HepG2 (cell line): ENCODE measurements around the gene TEFM. TPM values are rescaled to one million over a fixed set of nuclear protein-coding genes. Genes with fewer than 3 reads are reported as not detected.
"Not testable (repeated sequence)": the region's sequence is repeated elsewhere in the genome, so short reads cannot be mapped to it uniquely, and the experiment has no call there.

Experiments
- ATAC-seq: fragments of 200-7000 bp; cut with Tn5 transposase; 3 replicates; pipeline ENCODE4 v1.9.1; 2020; ENCODE audit warnings: mild to moderate bottlenecking, moderate library complexity
- BruUV-seq: library from RNA; stranded (reverse); fragments of 400-500 nt; replicated peaks from 2 replicates; lab custom pipeline; 2021; lab: Mats Ljungman, UMichigan
- CTCF ChIA-PET: fragments of 300-600 bp; formaldehyde crosslinking; extraction: SDS; loops from one replicate; lab custom pipeline; 2021; ENCODE audit warnings: low total read pairs, inconsistent platforms, low intra/inter-chr PET ratio; lab: Yijun Ruan, JAX
- POLR2A ChIA-PET: fragments of 350-600 bp; sonication (Branson Sonifier 250); formaldehyde crosslinking; loops from one replicate; lab custom pipeline; 2020; ENCODE audit warnings: antibody characterized with exemption, inconsistent platforms; lab: Yijun Ruan, JAX
- DNase-seq: peaks from one replicate; pipeline ENCODE4 v3.0.0-alpha.2; 2015; ENCODE audit warnings: low spot score
- FAIRE-seq: peaks from 3 replicates; lab custom pipeline; 2011; peaks lifted over from hg19 to GRCh38; lab: Jason Lieb, UNC
- H2AFZ ChIP-seq: one replicate; pipeline ENCODE4 v1.6.1; 2011; ENCODE audit warnings: low read length, inconsistent platforms
- H3K27ac ChIP-seq: fragments of 300-600 bp; 3 replicates; pipeline ENCODE4 v1.8.0; 2011; ENCODE audit warnings: mixed run types, mild to moderate bottlenecking, mixed read lengths, low read length, inconsistent platforms; ENCODE audit not compliant: insufficient read depth; ENCODE audit errors: extremely low read length
- H3K27me3 ChIP-seq, 2 experiments: fragments of 200-600 bp in 1 of 2; 2 replicates in 1 of 2; 3 replicates in 1 of 2; pipeline versions ENCODE4 v1.6.0 to v1.8.0; 2011; ENCODE audit warnings: low read length in 2 of 2, mild to moderate bottlenecking in 2 of 2, moderate library complexity in 2 of 2, inconsistent platforms in 1 of 2; ENCODE audit not compliant: insufficient read depth in 2 of 2, control insufficient read depth in 1 of 2
- H3K36me3 ChIP-seq, 2 experiments: fragments of 200-600 bp in 1 of 2; replicated peaks in 1 of 2; 2 replicates in 1 of 2; 3 replicates in 1 of 2; pipeline versions ENCODE4 v1.5.1 to v1.8.0; 2011; ENCODE audit warnings: low read length in 2 of 2, inconsistent platforms in 1 of 2; ENCODE audit not compliant: insufficient read depth in 2 of 2, control insufficient read depth in 1 of 2
- H3K4me1 ChIP-seq: 2 replicates; pipeline ENCODE4 v1.5.1; 2012; ENCODE audit warnings: low read length, inconsistent platforms; ENCODE audit not compliant: insufficient read depth
- H3K4me2 ChIP-seq: 2 replicates; pipeline ENCODE4 v1.6.0; 2011; ENCODE audit warnings: low read depth, low read length, inconsistent platforms
- H3K4me3 ChIP-seq, 3 experiments: fragments of 200-600 bp in 1 of 3; sonication (generic), shearing (Covaris generic) in 1 of 3; replicated peaks in 1 of 3; 2 replicates each; pipeline ENCODE4 v1.5.1; 2011 to 2016; ENCODE audit warnings: low read length in 3 of 3, inconsistent platforms in 2 of 3, low read depth in 2 of 3, mild to moderate bottlenecking in 2 of 3, control low read depth in 1 of 3, mixed read lengths in 1 of 3; ENCODE audit not compliant: insufficient read depth in 1 of 3
- H3K79me2 ChIP-seq: one replicate; pipeline ENCODE4 v1.6.1; 2011; ENCODE audit warnings: low read length, inconsistent platforms; ENCODE audit not compliant: insufficient read depth
- H3K9ac ChIP-seq: 2 replicates; pipeline ENCODE4 v1.6.0; 2011; ENCODE audit warnings: mild to moderate bottlenecking, low read depth, low read length, inconsistent platforms; ENCODE audit not compliant: insufficient read depth
- H3K9me3 ChIP-seq: 2 replicates; pipeline ENCODE4 v1.5.1; 2012; ENCODE audit warnings: mild to moderate bottlenecking, low read length
- H4K20me1 ChIP-seq: 2 replicates; pipeline ENCODE4 v1.6.0; 2011; ENCODE audit warnings: inconsistent platforms, mild to moderate bottlenecking, low read length, moderate library complexity; ENCODE audit not compliant: insufficient read depth
- DNMT3B ChIP-seq: conservative IDR thresholded peaks from 2 replicates; pipeline ENCODE4 v1.6.1; 2016; ENCODE audit warnings: missing biosample characterization, control low read depth
- FOSL2 ChIP-seq: sonication (generic); formaldehyde crosslinking; IDR thresholded peaks from 2 replicates; pipeline ENCODE4 v1.4.0; 2020; ENCODE audit warnings: missing genetic modification reagents
- RAD51 ChIP-seq: fragments of 450-650 bp; IDR thresholded peaks from 2 replicates; pipeline ENCODE4 v1.6.1; 2016; ENCODE audit warnings: borderline replicate concordance
- RELA ChIP-seq: sonication (generic); formaldehyde crosslinking; IDR thresholded peaks from 2 replicates; pipeline ENCODE4 v1.4.0; 2020; ENCODE audit warnings: missing genetic modification reagents
- SRSF1 ChIP-seq: fragments of 200-400 bp; formaldehyde crosslinking; optimal IDR thresholded peaks from 2 replicates; pipeline ENCODE3; 2017; ENCODE audit warnings: mild to moderate bottlenecking, low read depth, low read length, moderate library complexity
- YEATS4 ChIP-seq: sonication (generic); formaldehyde crosslinking; IDR thresholded peaks from 2 replicates; pipeline ENCODE4 v1.4.0; 2020; ENCODE audit warnings: missing genetic modification reagents, borderline replicate concordance
- ZBTB7B ChIP-seq: sonication (generic); formaldehyde crosslinking; IDR thresholded peaks from 2 replicates; pipeline ENCODE4 v1.4.0; 2020; ENCODE audit warnings: missing genetic modification reagents
- ZFP82 ChIP-seq: sonication (generic); formaldehyde crosslinking; IDR thresholded peaks from 2 replicates; pipeline ENCODE4 v1.5.1; 2020; ENCODE audit warnings: mild to moderate bottlenecking, missing genetic modification reagents, borderline replicate concordance
- ZNF441 ChIP-seq: sonication (generic); formaldehyde crosslinking; IDR thresholded peaks from 2 replicates; pipeline ENCODE4 v1.7.0; 2021; ENCODE audit warnings: missing genetic modification reagents, borderline replicate concordance
- ZNF816 ChIP-seq: sonication (generic); formaldehyde crosslinking; IDR thresholded peaks from 2 replicates; pipeline ENCODE4 v1.8.0; 2022; ENCODE audit warnings: missing genetic modification reagents, mild to moderate bottlenecking, borderline replicate concordance
- WGBS: methylation state at CpG from one replicate; pipeline ENCODE4 v1.1.6; 2017; ENCODE audit warnings: low lambda C conversion rate; 5-methylcytosine and 5-hydroxymethylcytosine counted together
- in situ Hi-C: cut with HindIII; loops from 2 replicates; pipeline ENCODE4 v1.10.0; 2017; ENCODE audit warnings: low pct_unique_long_range_greater_than_20kb; ENCODE audit not compliant: extremely low pct_ligation_motif_present
- intact Hi-C: fragments of 100-400 bp; cut with micrococcal nuclease; formaldehyde crosslinking; loops from one replicate; pipeline ENCODE4 v1.10.0; 2022; ENCODE audit not compliant: unreplicated experiment
- polyA plus RNA-seq, 8 experiments: library from polyadenylated mRNA; depleted of rRNA in 3 of 8; stranded (reverse) in 7 of 8; unstranded in 1 of 8; fragments of >200 nt; fragmentation: Illumina TruSeq in 4 of 8; extraction: Trizol in 4 of 8; gene quantifications; 2 replicates each; pipeline versions ENCODE4 v1.2.1 to v1.2.3, GENCODE V29; 2011 to 2016; ENCODE audit warnings: low read depth in 4 of 8, missing spikeins in 1 of 8, mixed read lengths in 1 of 8; ENCODE audit not compliant: insufficient read depth in 1 of 8
- total RNA-seq, 5 experiments: library from RNA; depleted of rRNA; stranded (reverse); fragments of >200 nt; fragmentation: Illumina TruSeq; extraction: Trizol; gene quantifications; 2 replicates each; pipeline ENCODE4 v1.2.3, GENCODE V29; 2016; ENCODE audit warnings: low read depth in 1 of 5
- TF ChIP-seq, protein P1 (sequence below), 2 experiments: IDR thresholded peaks; 2 replicates each; pipeline ENCODE4 v1.6.1; 2011 to 2012; ENCODE audit warnings: low read length in 2 of 2, borderline replicate concordance in 1 of 2, low read depth in 1 of 2, mild to moderate bottlenecking in 1 of 2, moderate library complexity in 1 of 2

The TEFM gene
- total and polyA plus RNA-seq, 2 of the 13 experiments (the other 11 are each of a cell fraction or from before 2014, with no cell fraction given) = 7.0 to 20.0 TPM

DNA sequence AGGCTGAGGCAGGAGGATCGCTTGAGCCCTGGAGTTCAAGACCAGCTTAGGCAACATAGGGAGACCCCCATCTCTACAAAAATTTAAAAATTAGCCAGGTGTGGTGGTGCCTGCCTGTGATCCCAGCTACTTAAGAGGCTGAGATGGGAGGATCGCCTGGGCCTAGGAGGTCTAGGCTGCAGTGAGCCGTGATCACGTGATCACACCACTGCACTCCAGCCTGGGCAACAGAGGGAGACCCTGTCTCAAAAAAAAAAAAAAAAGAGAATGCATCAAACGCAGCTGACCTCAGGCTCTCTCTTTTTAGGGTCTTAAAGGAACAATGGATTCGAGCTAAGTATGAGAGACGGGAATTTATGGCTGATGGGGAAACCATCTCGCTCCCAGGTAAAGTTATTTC is 25.5 kb upstream of the TEFM start:
- H3K79me2 ChIP-seq, H2AFZ ChIP-seq, in situ Hi-C loops, H3K27me3 ChIP-seq, BruUV-seq, H3K4me3 ChIP-seq, intact Hi-C loops, H3K9ac ChIP-seq, H3K9me3 ChIP-seq, CTCF ChIA-PET, FAIRE-seq, H4K20me1 ChIP-seq, H3K4me2 ChIP-seq, POLR2A ChIA-PET, H3K36me3 ChIP-seq, H3K27ac ChIP-seq, ATAC-seq, DNase-seq: not testable (repeated sequence)
- peaks cover 13% of the 10 kb centered on the region for H3K4me1 ChIP-seq
- peak; percentile 65; the same call in 1 of the 2 replicates for TF ChIP-seq RAD51
- 78% methylated on average over 8 of the region's 8 CpGs for WGBS

DNA sequence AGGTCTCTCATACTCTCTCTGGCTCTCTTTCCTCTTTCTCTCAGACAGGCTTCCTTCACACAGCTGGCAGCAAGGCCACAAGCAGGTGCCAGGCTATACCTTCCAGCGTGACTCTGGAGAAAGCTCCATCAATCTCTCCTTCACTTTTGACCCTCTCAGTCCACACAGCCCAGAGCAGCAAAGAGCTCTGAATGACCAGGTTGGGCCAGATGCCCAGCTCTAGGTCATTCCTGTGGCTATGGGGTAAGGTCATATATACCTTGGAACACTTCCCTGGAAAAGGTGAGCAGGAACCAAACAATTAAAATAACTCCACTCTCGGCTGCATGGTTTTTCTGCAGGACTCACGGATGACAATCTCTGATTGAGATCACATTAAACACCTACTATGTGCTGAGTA is 24.5 kb upstream of the TEFM start:
- FAIRE-seq (no peak), DNase-seq (no peak), ATAC-seq (no peak)
- in situ Hi-C loops (no loop called here), intact Hi-C loops (no loop called here)
- Histone ChIP-seq H3K36me3 (no peaks in the 10 kb centered on the region), H3K79me2 (no peaks in the 10 kb centered on the region), H3K4me3 (no peak overlapping the region), H3K4me2 (no peak overlapping the region), H3K9me3 (no peaks in the 10 kb centered on the region), H4K20me1 (no peaks in the 10 kb centered on the region), H3K9ac (no peak overlapping the region), H3K27me3 (no peaks in the 10 kb centered on the region), H2AFZ (no peak overlapping the region), H3K4me1 (peaks cover 13% of the 10 kb centered on the region), H3K27ac (no peak overlapping the region)
- WGBS = 81% methylated on average over 3 of the region's 3 CpGs
- TF ChIP-seq YEATS4 (CRISPR knock-in tag) (no peak), ZNF441 (no peak), FOSL2 (CRISPR knock-in tag) (no peak), ZNF816 (CRISPR knock-in tag) (no peak), ZFP82 (CRISPR knock-in tag) (no peak), RELA (CRISPR knock-in tag) (no peak), DNMT3B (CRISPR knock-in tag) (no peak), SRSF1 (no peak), ZBTB7B (CRISPR knock-in tag) (no peak)
- TF ChIP-seq, protein P1, sequence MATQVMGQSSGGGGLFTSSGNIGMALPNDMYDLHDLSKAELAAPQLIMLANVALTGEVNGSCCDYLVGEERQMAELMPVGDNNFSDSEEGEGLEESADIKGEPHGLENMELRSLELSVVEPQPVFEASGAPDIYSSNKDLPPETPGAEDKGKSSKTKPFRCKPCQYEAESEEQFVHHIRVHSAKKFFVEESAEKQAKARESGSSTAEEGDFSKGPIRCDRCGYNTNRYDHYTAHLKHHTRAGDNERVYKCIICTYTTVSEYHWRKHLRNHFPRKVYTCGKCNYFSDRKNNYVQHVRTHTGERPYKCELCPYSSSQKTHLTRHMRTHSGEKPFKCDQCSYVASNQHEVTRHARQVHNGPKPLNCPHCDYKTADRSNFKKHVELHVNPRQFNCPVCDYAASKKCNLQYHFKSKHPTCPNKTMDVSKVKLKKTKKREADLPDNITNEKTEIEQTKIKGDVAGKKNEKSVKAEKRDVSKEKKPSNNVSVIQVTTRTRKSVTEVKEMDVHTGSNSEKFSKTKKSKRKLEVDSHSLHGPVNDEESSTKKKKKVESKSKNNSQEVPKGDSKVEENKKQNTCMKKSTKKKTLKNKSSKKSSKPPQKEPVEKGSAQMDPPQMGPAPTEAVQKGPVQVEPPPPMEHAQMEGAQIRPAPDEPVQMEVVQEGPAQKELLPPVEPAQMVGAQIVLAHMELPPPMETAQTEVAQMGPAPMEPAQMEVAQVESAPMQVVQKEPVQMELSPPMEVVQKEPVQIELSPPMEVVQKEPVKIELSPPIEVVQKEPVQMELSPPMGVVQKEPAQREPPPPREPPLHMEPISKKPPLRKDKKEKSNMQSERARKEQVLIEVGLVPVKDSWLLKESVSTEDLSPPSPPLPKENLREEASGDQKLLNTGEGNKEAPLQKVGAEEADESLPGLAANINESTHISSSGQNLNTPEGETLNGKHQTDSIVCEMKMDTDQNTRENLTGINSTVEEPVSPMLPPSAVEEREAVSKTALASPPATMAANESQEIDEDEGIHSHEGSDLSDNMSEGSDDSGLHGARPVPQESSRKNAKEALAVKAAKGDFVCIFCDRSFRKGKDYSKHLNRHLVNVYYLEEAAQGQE (IDR thresholded peaks at IDR 0.05; ENCODE audit: borderline replicate concordance in 1 of 2, low read depth in 1 of 2, low read length in 2 of 2) = no peak
- CTCF ChIA-PET = no interaction called here
- no TSS peak for BruUV-seq
- POLR2A ChIA-PET = no interaction called here
